ENCODE measurements around the gene MRNIP. TPM values are rescaled to one million over a fixed set of nuclear protein-coding genes. Genes with fewer than 3 reads are reported as not detected.

MRNIP gene
- total RNA-seq, 1 experiment from 2014 or later, result 31.1 TPM

DNA sequence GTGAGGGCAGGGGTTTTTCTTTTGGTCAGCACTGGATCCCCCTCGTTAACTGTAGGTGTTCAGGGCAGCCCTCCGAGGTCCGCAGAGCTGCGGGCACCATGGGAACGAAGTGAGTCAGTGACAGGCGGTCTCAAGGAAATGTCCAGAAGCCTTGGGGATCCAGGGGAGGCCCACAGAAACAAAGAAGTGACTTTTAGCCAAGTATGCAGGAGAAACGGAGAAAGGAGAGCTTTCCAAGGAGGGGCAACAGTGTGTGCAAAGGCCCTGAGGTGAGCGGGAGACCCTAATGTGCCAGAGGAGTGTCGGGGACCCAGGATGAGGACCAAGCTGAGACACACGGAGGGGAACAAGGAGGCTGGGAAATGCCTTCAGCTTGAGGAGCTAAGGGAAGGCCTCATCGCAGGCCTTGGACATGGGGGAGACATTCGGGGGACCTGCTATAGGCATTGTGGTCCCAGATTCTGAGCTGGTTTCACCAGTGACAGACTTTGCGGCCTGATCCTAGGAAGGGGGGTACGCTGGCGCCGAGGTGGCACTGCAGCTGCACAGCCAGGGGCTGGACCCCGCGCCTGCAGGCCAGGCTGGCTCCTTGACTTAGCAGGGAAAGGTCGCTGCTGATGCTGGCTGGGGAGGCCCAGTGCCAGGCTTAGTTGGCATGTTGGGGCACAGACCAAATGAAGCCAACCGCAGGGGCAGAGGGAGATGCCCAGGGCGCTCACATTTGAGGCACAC lies 61.6 kb downstream of the MRNIP start:
- no peak for DNase-seq
- peaks cover 3% of the 10 kb centered on the region for H3K23me2 ChIP-seq (ENCODE audit: insufficient read length, low read depth, low read length, poor library complexity, severe bottlenecking)
- no peak overlapping the region for H3K27ac ChIP-seq (ENCODE audit: insufficient read length, low read depth, low read length)
- no peak overlapping the region for H4K91ac ChIP-seq (ENCODE audit: insufficient read length, low read depth, low read length)
- Mint-ChIP-seq H3K9me3 (no peaks in the 10 kb centered on the region), H3K36me3 (ENCODE audit: insufficient read depth in 1 of 3, low read depth in 3 of 3) (peaks cover 21 to 42% (median 35%) of the 10 kb centered on the region in 3 experiments; a peak in 6 of 7 replicates), H3K4me3 (peak overlapping the region; percentile 67 to 79), H3K27ac (0 out of 7 replicates have a peak overlapping the region, but pooled peaks of 1 of the 3 experiments have one; percentile 3), H3K27me3 (ENCODE audit: low read depth) (peaks cover 7% of the 10 kb centered on the region), H3K4me1 (peaks cover 21 to 26% of the 10 kb centered on the region in 2 experiments)
- no peak overlapping the region for H2BK15ac ChIP-seq (ENCODE audit: low read depth, low read length)
- H2BK12ac ChIP-seq (ENCODE audit: insufficient read length, low read depth, low read length), result no peak overlapping the region
- TF ChIP-seq CTCF (conservative IDR thresholded peaks at IDR 0.05), result no peak
- H2AK5ac ChIP-seq (ENCODE audit: insufficient read length, low read length), result no peak overlapping the region
- no peak overlapping the region for H3K9ac ChIP-seq (ENCODE audit: extremely low read depth, insufficient read length, low read length)
- no peaks in the 10 kb centered on the region for H3K79me2 ChIP-seq (ENCODE audit: insufficient read depth, low read length)
- no peaks in the 10 kb centered on the region for H3K9me3 ChIP-seq (ENCODE audit: control insufficient read depth, low read depth, low read length)
- H3K4ac ChIP-seq (ENCODE audit: low read depth, low read length), result no peak overlapping the region
- no peaks in the 10 kb centered on the region for H4K20me1 ChIP-seq (ENCODE audit: control insufficient read depth, insufficient read depth, insufficient read length)
- H3K27me3 ChIP-seq (ENCODE audit: insufficient read depth, low read length), result no peaks in the 10 kb centered on the region
- H3K14ac ChIP-seq (ENCODE audit: insufficient read depth, low read length), result no peak overlapping the region
- H4K8ac ChIP-seq (replicated peaks; ENCODE audit: insufficient read length, low read depth, low read length), result no peak overlapping the region
- H3K18ac ChIP-seq (ENCODE audit: insufficient read length, low read depth, low read length), result no peak overlapping the region
- no peak overlapping the region for H3K56ac ChIP-seq (ENCODE audit: insufficient read length, low read depth, low read length)
- no CpG with 5 or more reads among the region's 21 CpGs for WGBS (ENCODE audit: extremely low coverage, insufficient read length, low lambda C conversion rate)
- no peaks in the 10 kb centered on the region for H3K4me1 ChIP-seq (ENCODE audit: insufficient read depth, low read length)
- no peaks in the 10 kb centered on the region for H3K79me1 ChIP-seq (ENCODE audit: insufficient read depth, low read depth, low read length, poor library complexity, severe bottlenecking)
- no peak overlapping the region for H2BK20ac ChIP-seq (ENCODE audit: low read depth, low read length, poor library complexity, severe bottlenecking)
- no peak overlapping the region for H3T11ph ChIP-seq (ENCODE audit: low read length)
- H2BK120ac ChIP-seq (ENCODE audit: low read depth, low read length, poor library complexity, severe bottlenecking), result no peak overlapping the region
- no peak overlapping the region for H3K23ac ChIP-seq (ENCODE audit: insufficient read length, low read depth, low read length)
- no peak overlapping the region for H2BK5ac ChIP-seq (ENCODE audit: insufficient read length, low read length)
- H3K4me2 ChIP-seq (ENCODE audit: insufficient read depth, insufficient read length, low read length), result peak overlapping the region; percentile 48
- H4K5ac ChIP-seq (ENCODE audit: insufficient read length, low read depth, low read length), result no peak overlapping the region
- no peak overlapping the region for H2AFZ ChIP-seq (ENCODE audit: low read length)

All from H9 (cell line).